Measurements from ENCODE around the gene CDC42EP3.

Gene CDC42EP3

DNA sequence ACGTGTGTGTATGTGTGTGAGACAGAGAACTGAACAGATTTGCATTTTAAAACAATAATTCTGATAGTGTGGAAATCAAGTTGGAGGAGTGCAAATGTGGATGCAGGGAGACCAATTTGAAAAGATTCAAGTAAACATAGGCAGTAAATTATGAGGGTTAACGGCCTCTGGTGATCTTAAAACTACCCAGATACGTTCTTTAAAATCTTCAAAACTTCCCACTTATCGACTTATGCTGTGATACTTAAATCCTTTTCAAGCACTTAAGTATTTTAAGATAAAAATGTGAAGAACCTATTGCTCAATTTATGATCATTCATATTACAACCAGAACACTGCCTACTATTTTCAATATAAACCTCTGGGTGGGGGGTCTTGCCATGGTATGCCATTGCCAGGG, 37.7 kb upstream of the CDC42EP3 start:
- Histone ChIP-seq H3K4me1 (peaks cover 45 to 74% (median 58%) of the 10 kb centered on the region in 10 experiments), H3K27ac (no peak overlapping the region), H3K27me3 (peaks cover 0 to 12% (median 0%) of the 10 kb centered on the region in 11 experiments; a peak in 2 of 22 replicates), H3K9me3 (replicated peaks in 1 of 11) (peaks cover 0 to 6% (median 3%) of the 10 kb centered on the region in 11 experiments; a peak in 12 of 22 replicates), H3K9ac (no peak overlapping the region), H3K36me3 (no peaks in the 10 kb centered on the region), H3K4me2 (peak overlapping the region in 4 of 11 experiments; percentile 60 to 84 (median 71); a peak in 4 of 22 replicates), H4K20me1 (no peaks in the 10 kb centered on the region), H3K4me3 (no peak overlapping the region)
- TF ChIP-seq Cebpa-rat (IDR thresholded peaks at IDR 0.05), result no peak

DNA sequence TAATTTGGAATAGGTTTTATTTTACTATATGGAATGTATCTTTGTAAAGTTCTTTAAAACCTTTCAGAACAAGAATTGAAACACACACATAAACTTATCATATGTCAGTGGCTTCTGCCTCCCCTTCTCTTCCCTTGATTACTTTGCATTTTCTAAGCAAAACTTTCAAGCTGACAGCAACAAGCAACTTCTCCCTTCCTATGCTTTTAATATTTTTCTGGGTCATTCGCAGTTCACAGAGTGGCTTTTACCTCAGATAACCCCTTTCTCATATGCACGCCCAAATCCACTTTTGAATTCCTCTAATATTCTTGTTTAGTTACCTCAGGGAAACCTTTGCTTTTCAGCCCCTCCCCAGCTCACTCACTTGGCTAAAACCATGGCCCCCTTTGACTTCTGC, 36.7 kb upstream of the CDC42EP3 start:
- H4K20me1 ChIP-seq, result no peaks in the 10 kb centered on the region
- H3K9me3 ChIP-seq (replicated peaks in 1 of 11), result peaks cover 0 to 7% (median 2%) of the 10 kb centered on the region in 11 experiments; a peak in 7 of 22 replicates
- peaks cover 0 to 12% (median 0%) of the 10 kb centered on the region in 11 experiments; a peak in 2 of 22 replicates for H3K27me3 ChIP-seq
- peak overlapping the region in 2 of 11 experiments; percentile 34 to 49; a peak in 2 of 22 replicates for H3K27ac ChIP-seq
- H3K4me2 ChIP-seq, result peak overlapping the region in 10 of 11 experiments; percentile 11 to 84 (median 46); a peak in 15 of 22 replicates
- no peak for TF ChIP-seq Cebpa-rat (IDR thresholded peaks at IDR 0.05)
- H3K4me1 ChIP-seq, result peaks cover 40 to 65% (median 50%) of the 10 kb centered on the region in 10 experiments
- H3K36me3 ChIP-seq, result no peaks in the 10 kb centered on the region
- H3K4me3 ChIP-seq, result no peak overlapping the region
- H3K9ac ChIP-seq, result no peak overlapping the region

DNA sequence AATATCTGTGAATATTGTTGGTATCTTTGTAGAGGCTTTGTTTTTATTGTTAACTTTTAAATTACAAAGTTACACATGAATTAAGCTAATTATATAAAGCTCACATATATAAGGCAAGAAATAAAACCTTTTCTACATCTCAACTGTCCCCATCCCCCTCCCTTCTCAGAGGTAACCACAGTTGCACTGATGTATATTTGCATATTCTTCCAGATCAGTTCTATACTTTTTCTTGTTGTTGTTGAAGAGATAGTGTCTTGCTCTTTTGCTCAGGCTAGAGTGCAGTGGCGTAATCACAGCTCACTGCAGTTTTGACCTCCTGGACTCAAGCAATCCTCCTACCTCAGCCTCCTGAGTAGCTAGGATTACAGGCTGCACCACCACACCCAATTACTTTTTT, 36.0 kb upstream of the CDC42EP3 start:
- Histone ChIP-seq H3K4me3 (no peak overlapping the region), H3K9ac (no peak overlapping the region), H3K27ac (peak overlapping the region in 2 of 11 experiments; percentile 23 to 49; a peak in 2 of 22 replicates), H3K9me3 (replicated peaks in 1 of 11) (peaks cover 0 to 14% (median 3%) of the 10 kb centered on the region in 11 experiments; a peak in 9 of 22 replicates), H3K36me3 (no peaks in the 10 kb centered on the region), H3K4me2 (peak overlapping the region; percentile 4 to 84 (median 33); a peak in 14 of 22 replicates), H4K20me1 (no peaks in the 10 kb centered on the region), H3K27me3 (peaks cover 0 to 12% (median 0%) of the 10 kb centered on the region in 11 experiments; a peak in 2 of 22 replicates), H3K4me1 (peaks cover 33 to 59% (median 42%) of the 10 kb centered on the region in 10 experiments)
- TF ChIP-seq Cebpa-rat (IDR thresholded peaks at IDR 0.05), result no peak

DNA sequence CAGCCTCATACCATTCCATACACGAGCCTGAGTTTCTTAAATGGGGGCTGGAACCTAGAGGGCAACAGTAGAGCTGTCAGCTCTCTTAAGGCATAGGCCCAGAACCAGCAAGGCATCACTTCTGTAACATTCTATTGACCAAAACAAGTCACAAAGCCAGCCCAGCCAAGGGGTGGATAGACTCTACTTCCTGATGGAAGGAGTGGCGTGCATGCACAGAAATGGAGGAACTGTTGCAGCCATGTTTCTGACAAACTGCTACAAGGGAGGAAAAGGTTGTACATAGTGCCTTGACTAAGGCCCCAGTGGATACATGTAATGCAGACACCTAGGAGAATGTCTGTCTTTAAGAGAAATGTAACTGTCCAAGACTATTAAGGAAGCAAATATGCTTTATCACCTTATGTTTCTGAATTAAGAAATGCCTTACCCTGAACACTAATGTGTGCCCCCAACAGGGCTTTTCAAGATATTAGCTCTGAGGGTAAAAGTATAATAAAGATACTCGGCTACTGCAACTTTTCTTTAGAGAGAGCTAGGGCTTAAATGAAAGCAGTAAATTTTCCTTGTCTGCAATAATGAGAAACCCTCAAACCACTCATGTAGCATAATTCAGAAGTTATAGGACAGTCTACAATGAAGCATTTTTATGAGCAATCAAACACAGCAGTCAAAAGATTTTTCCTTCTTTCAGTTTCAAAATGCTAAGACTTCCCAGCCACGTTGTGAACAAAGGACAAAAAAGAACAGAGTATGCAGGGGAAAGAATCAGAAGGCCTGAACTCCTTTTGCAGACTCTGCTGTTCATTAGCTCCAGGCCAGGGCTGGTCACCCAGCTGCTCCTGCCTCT, 35.1 kb upstream of the CDC42EP3 start:
- no peak for TF ChIP-seq Cebpa-rat (IDR thresholded peaks at IDR 0.05)

DNA sequence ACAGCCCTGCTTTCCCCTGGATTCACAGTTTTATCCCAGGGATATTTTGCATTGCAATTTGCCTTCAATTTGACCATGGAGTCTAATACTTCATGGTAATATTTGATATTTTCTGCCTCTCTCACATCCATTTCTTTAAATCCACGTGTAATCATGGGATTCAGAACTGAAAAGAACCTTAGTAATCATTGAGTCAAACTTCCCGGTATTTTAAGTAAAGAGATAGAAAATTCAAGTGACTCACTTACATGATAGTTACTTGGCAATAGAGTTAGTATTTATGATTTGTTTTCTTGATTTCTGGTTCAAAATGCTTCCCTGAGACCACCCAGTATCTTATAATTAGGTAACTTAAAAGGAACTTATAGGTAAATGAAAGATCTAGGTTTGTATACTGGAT, 33.7 kb upstream of the CDC42EP3 start:
- Histone ChIP-seq H4K20me1 (no peaks in the 10 kb centered on the region), H3K36me3 (no peaks in the 10 kb centered on the region), H3K4me2 (no peak overlapping the region), H3K4me3 (no peak overlapping the region), H3K4me1 (peaks cover 14 to 39% (median 23%) of the 10 kb centered on the region in 10 experiments; a peak in 16 of 20 replicates), H3K27ac (no peak overlapping the region), H3K27me3 (peaks cover 0 to 6% (median 0%) of the 10 kb centered on the region in 11 experiments; a peak in 2 of 22 replicates), H3K9me3 (replicated peaks in 1 of 11) (peaks cover 6 to 30% (median 10%) of the 10 kb centered on the region in 11 experiments; a peak in 13 of 22 replicates), H3K9ac (no peak overlapping the region)
- no peak for TF ChIP-seq Cebpa-rat (IDR thresholded peaks at IDR 0.05)

More for the DNA sequence above, 35.1 kb upstream of the CDC42EP3 start:
- Histone ChIP-seq H3K36me3 (no peaks in the 10 kb centered on the region), H3K4me3 (no peak overlapping the region), H4K20me1 (no peaks in the 10 kb centered on the region), H3K9me3 (replicated peaks in 1 of 11) (peaks cover 2 to 20% (median 6%) of the 10 kb centered on the region in 11 experiments; a peak in 11 of 22 replicates), H3K27ac (peak overlapping the region in 2 of 11 experiments; percentile 19 to 23; a peak in 2 of 22 replicates), H3K27me3 (peaks cover 0 to 12% (median 0%) of the 10 kb centered on the region in 11 experiments; a peak in 2 of 22 replicates), H3K4me2 (peak overlapping the region in 6 of 11 experiments; percentile 35 to 84 (median 68); a peak in 14 of 22 replicates), H3K9ac (0 out of 22 replicates have a peak overlapping the region, but pooled peaks of 1 of the 11 experiments have one; percentile 35), H3K4me1 (peaks cover 24 to 51% (median 34%) of the 10 kb centered on the region in 10 experiments)

DNA sequence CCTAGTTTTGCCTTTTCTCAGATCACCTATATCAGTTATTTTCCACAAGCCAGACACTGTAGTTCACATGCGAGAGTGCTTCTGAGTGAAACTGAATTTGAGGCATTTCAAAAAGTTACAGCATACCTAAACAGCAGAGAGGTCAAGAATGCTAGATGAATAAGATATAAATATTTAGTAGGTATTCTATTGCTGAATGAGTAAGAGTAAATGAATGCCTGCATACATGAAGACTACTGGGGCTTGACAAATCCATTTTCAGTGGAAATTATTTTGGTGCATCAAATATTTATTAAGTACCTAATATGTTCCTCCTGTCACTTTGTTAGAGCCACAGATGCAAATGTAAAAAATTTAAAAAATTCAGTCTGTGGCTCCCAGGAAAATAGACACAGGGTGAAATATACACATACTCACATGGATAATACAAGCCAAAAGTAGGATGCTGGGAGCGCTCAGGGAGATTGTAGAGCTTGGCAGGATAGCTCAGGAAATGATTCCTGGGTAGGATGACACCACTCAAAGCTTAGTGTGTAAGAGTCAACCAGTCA, 27.6 kb upstream of the CDC42EP3 start:
- TF ChIP-seq Cebpa-rat (IDR thresholded peaks at IDR 0.05), result no peak
- no peaks in the 10 kb centered on the region for H3K36me3 ChIP-seq
- H3K27ac ChIP-seq, result no peak overlapping the region
- no peak overlapping the region for H3K4me2 ChIP-seq
- no peaks in the 10 kb centered on the region for H3K4me1 ChIP-seq
- no peak overlapping the region for H3K4me3 ChIP-seq
- no peak overlapping the region for H3K9ac ChIP-seq
- no peaks in the 10 kb centered on the region for H4K20me1 ChIP-seq
- peaks cover 5 to 39% (median 11%) of the 10 kb centered on the region in 11 experiments; a peak in 13 of 22 replicates for H3K9me3 ChIP-seq (replicated peaks in 1 of 11)
- no peaks in the 10 kb centered on the region for H3K27me3 ChIP-seq

DNA sequence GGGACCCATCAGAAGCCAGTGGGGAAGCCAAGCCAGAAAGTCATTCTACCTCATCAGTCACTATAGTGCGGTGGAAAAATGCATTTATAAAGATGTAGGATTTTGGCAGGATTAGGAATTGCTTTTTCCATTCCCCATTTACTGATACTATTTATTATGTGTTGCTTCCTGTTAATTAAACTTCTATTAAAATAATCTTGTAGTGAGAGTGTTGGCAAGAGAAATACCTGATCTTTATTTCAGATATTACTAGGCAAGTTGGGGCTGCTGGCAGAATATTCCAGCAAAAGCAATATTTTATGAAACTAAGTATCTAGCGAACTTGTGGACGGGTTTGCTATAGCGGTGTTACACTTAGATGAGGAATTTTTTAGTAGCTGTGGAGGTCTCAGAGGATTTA, 23.9 kb upstream of the CDC42EP3 start:
- H3K4me3 ChIP-seq, result no peak overlapping the region
- H3K4me1 ChIP-seq, result no peaks in the 10 kb centered on the region
- no peak overlapping the region for H3K27ac ChIP-seq
- H3K36me3 ChIP-seq, result no peaks in the 10 kb centered on the region
- no peak overlapping the region for H3K9ac ChIP-seq
- H3K4me2 ChIP-seq, result no peak overlapping the region
- H3K27me3 ChIP-seq, result no peaks in the 10 kb centered on the region
- no peaks in the 10 kb centered on the region for H4K20me1 ChIP-seq
- no peak for TF ChIP-seq Cebpa-rat (IDR thresholded peaks at IDR 0.05)
- H3K9me3 ChIP-seq (replicated peaks in 1 of 11), result peaks cover 0 to 13% (median 0%) of the 10 kb centered on the region in 11 experiments; a peak in 3 of 22 replicates

DNA sequence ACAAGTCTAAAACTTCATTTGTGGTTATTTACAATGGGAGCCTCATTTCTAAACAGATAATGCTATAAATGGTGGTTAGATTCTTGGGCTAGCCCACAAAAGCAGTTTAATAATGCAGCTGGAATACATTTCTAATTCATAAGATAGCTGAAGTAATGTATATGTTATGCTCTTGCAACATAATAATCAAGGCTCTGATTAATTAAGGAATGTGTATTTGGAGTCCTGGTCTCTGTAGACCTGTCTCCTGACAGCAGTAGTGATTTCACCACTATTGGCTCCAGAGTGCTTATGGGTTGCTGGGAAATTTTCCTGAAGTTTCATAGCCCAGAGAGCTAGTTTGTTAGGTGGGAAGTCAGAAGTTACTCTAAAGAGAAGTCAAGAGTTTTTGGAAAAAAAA, 21.3 kb upstream of the CDC42EP3 start:
- H3K9ac ChIP-seq, result no peak overlapping the region
- H4K20me1 ChIP-seq, result no peaks in the 10 kb centered on the region
- no peaks in the 10 kb centered on the region for H3K4me1 ChIP-seq
- no peaks in the 10 kb centered on the region for H3K27me3 ChIP-seq
- no peak for TF ChIP-seq Cebpa-rat (IDR thresholded peaks at IDR 0.05)
- no peak overlapping the region for H3K4me2 ChIP-seq
- no peak overlapping the region for H3K4me3 ChIP-seq
- peaks cover 0 to 13% (median 0%) of the 10 kb centered on the region in 11 experiments; a peak in 6 of 22 replicates for H3K9me3 ChIP-seq (replicated peaks in 1 of 11)
- H3K27ac ChIP-seq, result no peak overlapping the region
- no peaks in the 10 kb centered on the region for H3K36me3 ChIP-seq

DNA sequence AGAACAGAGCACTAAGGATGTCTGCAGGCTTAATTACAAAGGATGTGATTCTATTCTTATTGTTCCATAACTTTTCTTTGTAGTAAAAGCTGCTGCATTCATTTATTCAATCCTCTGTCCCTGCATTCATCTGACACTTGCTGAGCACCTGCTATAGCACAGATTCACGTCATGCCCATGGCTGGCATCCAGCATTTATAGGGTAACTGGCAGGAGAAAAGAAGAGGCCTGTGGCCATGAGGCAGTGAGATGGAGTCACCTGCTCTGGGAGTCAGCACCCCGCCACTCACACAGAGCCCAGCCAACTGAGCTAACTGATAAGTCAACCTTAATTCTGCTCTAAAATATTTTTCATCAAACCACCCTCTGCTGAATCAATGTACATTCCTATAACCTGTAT, 18.3 kb upstream of the CDC42EP3 start:
- H3K9me3 ChIP-seq (replicated peaks in 1 of 11), result peaks cover 0 to 23% (median 6%) of the 10 kb centered on the region in 11 experiments; a peak in 11 of 22 replicates
- H3K36me3 ChIP-seq, result no peaks in the 10 kb centered on the region
- no peaks in the 10 kb centered on the region for H4K20me1 ChIP-seq
- H3K9ac ChIP-seq, result no peak overlapping the region
- no peak overlapping the region for H3K4me3 ChIP-seq
- H3K27me3 ChIP-seq, result no peaks in the 10 kb centered on the region
- no peak for TF ChIP-seq Cebpa-rat (IDR thresholded peaks at IDR 0.05)
- no peaks in the 10 kb centered on the region for H3K4me1 ChIP-seq
- H3K27ac ChIP-seq, result no peak overlapping the region
- H3K4me2 ChIP-seq, result no peak overlapping the region
